Neural progenitor cell (in vitro differentiated cells): Measurements from ENCODE around the gene BCLAF1.

Experiments used
- EZH2 ChIP-seq: fragments of 200-600 bp; sonication (generic); IDR thresholded peaks from 2 replicates; pipeline ENCODE4 v1.6.1; 2017; ENCODE audit warnings: antibody characterized with exemption, mild to moderate bottlenecking, moderate library complexity
- TF ChIP-seq, protein P1 (sequence below): fragments of 200-600 bp; sonication (generic); IDR thresholded peaks from 2 replicates; pipeline ENCODE4 v1.5.1; 2017; ENCODE audit warnings: antibody characterized with exemption, mild to moderate bottlenecking

DNA sequence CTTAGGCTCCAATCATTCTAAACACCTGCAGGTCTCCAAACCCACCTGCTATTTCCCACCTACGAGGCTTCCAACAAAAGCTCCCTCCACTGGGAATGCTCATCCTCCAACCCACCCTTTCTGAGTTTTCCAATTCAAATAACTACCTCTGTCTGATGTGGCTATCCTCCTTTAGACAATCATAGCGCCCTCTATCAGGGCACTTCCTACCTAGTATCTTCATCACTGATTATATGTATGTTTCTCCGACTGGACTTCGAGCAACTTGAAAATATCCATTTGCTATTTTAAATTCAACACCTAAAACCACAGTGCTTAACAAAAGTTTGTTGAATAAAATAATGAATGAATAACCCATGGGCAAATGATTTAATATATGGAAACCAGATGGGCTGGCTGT lies 80.9 kb downstream of the BCLAF1 start:
- TF ChIP-seq, protein P1, sequence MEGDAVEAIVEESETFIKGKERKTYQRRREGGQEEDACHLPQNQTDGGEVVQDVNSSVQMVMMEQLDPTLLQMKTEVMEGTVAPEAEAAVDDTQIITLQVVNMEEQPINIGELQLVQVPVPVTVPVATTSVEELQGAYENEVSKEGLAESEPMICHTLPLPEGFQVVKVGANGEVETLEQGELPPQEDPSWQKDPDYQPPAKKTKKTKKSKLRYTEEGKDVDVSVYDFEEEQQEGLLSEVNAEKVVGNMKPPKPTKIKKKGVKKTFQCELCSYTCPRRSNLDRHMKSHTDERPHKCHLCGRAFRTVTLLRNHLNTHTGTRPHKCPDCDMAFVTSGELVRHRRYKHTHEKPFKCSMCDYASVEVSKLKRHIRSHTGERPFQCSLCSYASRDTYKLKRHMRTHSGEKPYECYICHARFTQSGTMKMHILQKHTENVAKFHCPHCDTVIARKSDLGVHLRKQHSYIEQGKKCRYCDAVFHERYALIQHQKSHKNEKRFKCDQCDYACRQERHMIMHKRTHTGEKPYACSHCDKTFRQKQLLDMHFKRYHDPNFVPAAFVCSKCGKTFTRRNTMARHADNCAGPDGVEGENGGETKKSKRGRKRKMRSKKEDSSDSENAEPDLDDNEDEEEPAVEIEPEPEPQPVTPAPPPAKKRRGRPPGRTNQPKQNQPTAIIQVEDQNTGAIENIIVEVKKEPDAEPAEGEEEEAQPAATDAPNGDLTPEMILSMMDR = peak; percentile 39
- no peak for TF ChIP-seq EZH2
